HCT116 (cell line): ENCODE results near the gene NHERF1.

Experiments
- POLR2A ChIP-seq: IDR thresholded peaks from 2 replicates; pipeline ENCODE4 v1.7.0; 2011; ENCODE audit warnings: borderline replicate concordance; ENCODE audit not compliant: insufficient read depth, insufficient read length; ENCODE audit errors: extremely low read depth
- ZFX ChIP-seq: fragments of 450-650 bp; IDR thresholded peaks from 2 replicates; pipeline ENCODE4 v1.6.1; 2017
- TF ChIP-seq, protein P1 (sequence below), 3 experiments: fragments of 200-600 bp in 1 of 3; sonication (generic) in 1 of 3; IDR thresholded peaks in 2 of 3; conservative IDR thresholded peaks in 1 of 3; 2 replicates each; pipeline ENCODE4 v1.5.1; 2012 to 2017; ENCODE audit warnings: low read depth in 2 of 3, low read length in 2 of 3, antibody characterized with exemption in 1 of 3, borderline replicate concordance in 1 of 3, control low read depth in 1 of 3, mild to moderate bottlenecking in 1 of 3, mixed read lengths in 1 of 3, mixed run types in 1 of 3, moderate library complexity in 1 of 3; ENCODE audit not compliant: insufficient read depth in 1 of 3
- TF ChIP-seq, protein P2 (sequence below): IDR thresholded peaks from 2 replicates; pipeline ENCODE4 v1.6.1; 2012

DNA sequence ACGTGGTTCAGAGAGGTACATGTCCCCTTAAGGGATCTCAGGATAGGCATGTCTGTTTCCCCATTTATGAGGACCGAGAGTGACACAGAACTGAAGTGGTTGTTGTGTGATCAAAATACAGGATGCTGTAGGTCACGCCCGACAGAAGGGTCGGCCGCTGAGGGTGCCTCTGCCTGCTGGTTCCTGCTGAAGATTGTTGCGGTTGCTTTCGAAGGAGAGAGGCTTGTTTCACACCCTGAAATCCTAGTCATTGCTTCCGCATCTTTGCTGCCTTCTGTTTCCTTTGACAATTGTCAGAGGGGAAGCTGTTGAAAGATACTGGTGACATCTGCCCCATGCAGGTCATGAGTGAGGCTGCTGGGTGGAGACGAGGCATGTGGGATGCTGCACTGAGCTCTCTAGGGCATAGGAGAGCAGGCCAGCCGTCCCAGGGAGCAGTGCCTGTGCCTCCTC, 31.5 kb downstream of the NHERF1 start:
- TF ChIP-seq ZFX = no peak
- no peak for TF ChIP-seq POLR2A
- TF ChIP-seq, protein P1, sequence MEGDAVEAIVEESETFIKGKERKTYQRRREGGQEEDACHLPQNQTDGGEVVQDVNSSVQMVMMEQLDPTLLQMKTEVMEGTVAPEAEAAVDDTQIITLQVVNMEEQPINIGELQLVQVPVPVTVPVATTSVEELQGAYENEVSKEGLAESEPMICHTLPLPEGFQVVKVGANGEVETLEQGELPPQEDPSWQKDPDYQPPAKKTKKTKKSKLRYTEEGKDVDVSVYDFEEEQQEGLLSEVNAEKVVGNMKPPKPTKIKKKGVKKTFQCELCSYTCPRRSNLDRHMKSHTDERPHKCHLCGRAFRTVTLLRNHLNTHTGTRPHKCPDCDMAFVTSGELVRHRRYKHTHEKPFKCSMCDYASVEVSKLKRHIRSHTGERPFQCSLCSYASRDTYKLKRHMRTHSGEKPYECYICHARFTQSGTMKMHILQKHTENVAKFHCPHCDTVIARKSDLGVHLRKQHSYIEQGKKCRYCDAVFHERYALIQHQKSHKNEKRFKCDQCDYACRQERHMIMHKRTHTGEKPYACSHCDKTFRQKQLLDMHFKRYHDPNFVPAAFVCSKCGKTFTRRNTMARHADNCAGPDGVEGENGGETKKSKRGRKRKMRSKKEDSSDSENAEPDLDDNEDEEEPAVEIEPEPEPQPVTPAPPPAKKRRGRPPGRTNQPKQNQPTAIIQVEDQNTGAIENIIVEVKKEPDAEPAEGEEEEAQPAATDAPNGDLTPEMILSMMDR (IDR thresholded peaks at IDR 0.05 in 2 of 3, conservative IDR thresholded peaks at IDR 0.05 in 1 of 3; ENCODE audit: borderline replicate concordance in 1 of 3, insufficient read depth in 1 of 3, low read depth in 2 of 3, low read length in 2 of 3) = no peak
- TF ChIP-seq, protein P2, sequence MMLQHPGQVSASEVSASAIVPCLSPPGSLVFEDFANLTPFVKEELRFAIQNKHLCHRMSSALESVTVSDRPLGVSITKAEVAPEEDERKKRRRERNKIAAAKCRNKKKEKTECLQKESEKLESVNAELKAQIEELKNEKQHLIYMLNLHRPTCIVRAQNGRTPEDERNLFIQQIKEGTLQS = no peak
